ENCODE measurements around the gene HSD11B2.
"Not testable (repeated sequence)": the region's sequence is repeated elsewhere in the genome, so short reads cannot be mapped to it uniquely, and the experiment has no call there.

HSD11B2 gene

GRCh38 chr16:67415421-67415820 lies 15.5 kb upstream of the HSD11B2 start:
- not testable (repeated sequence) for FAIRE-seq

GRCh38 chr16:67415872-67416793 lies 14.8 kb upstream of the HSD11B2 start, which contains the start of gene ZDHHC1:
Gene ZDHHC1 (minus strand): TSS chr16:67416477. CDS start chr16:67407775, 8,702 bp downstream.
- FAIRE-seq: no peak

GRCh38 chr16:67417333-67418061 lies 13.4 kb upstream of the HSD11B2 start:
- no peak for FAIRE-seq

- no peak for FAIRE-seq
Measured at GRCh38 chr16:67419502-67419901, 11.4 kb upstream of the HSD11B2 start.

GRCh38 chr16:67419931-67420330 lies 11.0 kb upstream of the HSD11B2 start:
- no peak for FAIRE-seq

DNA sequence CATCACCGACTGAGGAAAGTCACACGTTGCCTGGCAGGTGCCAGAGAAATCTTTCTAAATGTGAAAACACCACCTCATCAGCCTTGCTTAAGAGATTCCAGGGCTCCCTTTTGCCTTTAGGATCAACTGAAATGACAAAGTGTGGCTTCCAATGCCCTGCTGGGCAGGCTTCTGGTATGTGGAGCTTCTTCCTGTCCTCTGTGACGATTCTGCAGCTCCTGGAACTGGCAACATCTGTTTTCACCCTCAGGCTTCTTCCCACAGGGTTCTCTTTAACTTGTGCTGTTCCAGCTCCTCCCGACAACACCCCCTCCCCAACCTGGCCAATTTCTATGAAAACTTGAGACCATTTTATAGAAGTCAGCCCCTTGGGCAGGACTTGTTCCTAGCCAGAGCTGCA lies 9.9 kb upstream of the HSD11B2 start:
- no peak for FAIRE-seq

DNA sequence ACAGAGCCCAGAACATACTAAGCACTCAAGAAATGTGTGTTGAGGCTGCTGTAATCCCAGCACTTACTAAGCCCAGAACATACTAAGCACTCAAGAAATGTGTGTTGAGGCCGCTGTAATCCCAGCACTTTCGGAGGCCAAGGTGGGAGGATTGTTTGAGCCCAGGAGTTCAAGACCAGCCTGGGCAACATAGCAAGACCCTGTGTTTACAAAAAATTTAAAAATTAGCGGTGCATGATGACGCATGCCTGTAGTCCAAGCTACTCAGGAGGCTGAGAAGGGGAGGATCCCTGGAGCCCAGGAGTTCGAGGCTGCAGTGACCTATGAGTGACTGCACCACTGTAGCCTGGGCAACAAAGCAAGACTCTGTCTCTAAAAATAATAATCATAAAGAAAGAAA lies 7.9 kb upstream of the HSD11B2 start:
- no peak for FAIRE-seq

- FAIRE-seq: no peak
Measured at GRCh38 chr16:67423611-67424260, 7.2 kb upstream of the HSD11B2 start.

GRCh38 chr16:67424261-67424615 lies 6.7 kb upstream of the HSD11B2 start:
- no peak for FAIRE-seq

DNA sequence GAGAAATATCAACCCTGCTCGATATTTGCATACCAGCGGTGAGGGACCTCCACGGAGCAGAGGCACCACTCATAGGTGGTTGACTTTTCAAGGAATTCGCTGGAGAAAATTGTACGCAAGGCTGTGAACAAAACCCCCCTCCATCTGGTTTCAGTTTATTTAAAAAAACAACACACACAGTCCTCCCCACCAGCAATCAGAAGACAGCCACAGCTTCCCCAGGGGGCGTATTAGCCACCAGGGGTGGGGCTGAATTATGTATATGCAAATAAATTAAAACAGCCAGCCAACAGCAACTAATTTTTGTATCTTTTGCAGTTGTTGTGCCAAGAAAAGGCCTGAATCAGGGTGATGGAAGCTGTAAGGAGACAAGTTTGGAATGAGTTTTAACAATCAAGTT lies 5.9 kb upstream of the HSD11B2 start:
- no peak for FAIRE-seq

- no peak for FAIRE-seq
Measured at GRCh38 chr16:67425580-67425979, 5.3 kb upstream of the HSD11B2 start.

- no peak for FAIRE-seq
Measured at GRCh38 chr16:67426022-67426421, 4.9 kb upstream of the HSD11B2 start.

GRCh38 chr16:67426950-67427349 lies 4.0 kb upstream of the HSD11B2 start:
- FAIRE-seq: no peak

GRCh38 chr16:67428146-67428731 lies 2.7 kb upstream of the HSD11B2 start:
- FAIRE-seq: no peak

DNA sequence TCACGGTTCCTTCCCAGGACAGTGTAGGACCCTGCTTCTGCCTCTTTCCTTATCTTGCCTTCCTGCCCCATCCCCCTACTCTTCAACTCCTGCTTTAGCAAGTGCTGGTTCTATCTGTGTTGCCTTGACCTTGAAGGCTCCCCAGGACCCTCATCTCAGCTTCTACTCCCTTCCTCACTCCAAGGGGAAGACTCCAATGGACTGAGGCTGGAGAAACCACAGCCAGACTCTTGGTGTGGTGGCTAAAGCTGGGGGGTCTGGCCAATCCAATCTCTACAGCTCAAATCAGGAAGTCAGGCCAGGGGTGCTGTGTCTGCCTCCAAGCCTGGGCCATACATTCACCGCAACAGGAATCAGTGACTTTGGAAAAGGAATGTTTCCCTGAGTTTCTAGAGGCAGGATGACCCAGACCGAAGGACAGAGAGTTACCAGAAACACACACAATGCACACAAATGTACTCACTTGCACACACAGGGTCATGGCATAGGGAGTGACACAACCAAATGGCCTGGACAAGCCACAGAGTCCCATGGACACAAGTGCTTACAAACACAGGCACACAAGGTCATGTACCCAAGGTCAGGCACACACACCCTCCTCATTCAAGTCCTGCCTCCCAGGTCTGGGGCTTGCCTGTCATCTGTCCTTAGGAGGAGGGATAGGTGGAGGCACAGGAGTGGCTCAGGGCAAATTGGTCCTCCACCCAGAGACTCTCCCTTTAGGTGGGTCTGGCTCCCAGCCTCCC lies 1.7 kb upstream of the HSD11B2 start:
- no peak for FAIRE-seq

DNA sequence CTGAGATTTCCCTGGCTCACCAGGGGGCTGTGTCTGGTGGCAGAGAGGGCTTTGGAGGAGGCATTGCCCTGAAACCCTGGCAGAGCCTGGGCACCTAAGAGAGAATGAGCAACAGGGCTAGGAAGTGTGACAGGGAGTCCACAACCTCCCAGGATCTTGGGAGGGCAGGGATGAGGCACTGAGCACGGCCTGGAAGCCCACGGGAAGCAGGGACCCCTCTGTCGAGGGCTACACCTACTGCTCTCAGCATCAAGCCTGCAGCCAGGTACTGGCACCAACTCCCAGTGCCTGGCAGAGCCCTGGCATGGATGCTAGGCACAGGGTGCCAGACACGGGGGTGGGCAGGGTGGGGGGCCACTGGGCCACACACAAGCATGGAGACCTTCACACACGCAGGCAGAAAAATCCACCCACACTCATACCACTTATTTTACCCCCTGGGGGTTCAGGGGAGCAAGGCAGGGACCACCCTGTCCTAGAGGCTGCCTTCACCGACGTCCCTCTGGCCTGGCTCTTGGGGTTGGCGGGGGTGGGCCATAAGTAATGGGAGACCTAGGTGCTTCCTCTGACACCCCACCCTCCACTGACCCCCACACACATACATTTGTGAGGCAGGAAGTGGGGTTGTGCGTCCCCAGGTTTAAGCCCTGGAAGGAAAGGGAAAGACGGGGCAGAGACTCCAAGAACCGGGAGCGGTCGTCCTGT lies 970 bp upstream of the HSD11B2 start:
- no peak for FAIRE-seq

GRCh38 chr16:67430504-67430976 lies 381 bp upstream of the HSD11B2 start:
- no peak for FAIRE-seq

- no peak for FAIRE-seq
Measured at GRCh38 chr16:67431775-67432505, 1.0 kb downstream of the HSD11B2 start.

GRCh38 chr16:67432506-67432890 lies 1.6 kb downstream of the HSD11B2 start:
- no peak for FAIRE-seq

DNA sequence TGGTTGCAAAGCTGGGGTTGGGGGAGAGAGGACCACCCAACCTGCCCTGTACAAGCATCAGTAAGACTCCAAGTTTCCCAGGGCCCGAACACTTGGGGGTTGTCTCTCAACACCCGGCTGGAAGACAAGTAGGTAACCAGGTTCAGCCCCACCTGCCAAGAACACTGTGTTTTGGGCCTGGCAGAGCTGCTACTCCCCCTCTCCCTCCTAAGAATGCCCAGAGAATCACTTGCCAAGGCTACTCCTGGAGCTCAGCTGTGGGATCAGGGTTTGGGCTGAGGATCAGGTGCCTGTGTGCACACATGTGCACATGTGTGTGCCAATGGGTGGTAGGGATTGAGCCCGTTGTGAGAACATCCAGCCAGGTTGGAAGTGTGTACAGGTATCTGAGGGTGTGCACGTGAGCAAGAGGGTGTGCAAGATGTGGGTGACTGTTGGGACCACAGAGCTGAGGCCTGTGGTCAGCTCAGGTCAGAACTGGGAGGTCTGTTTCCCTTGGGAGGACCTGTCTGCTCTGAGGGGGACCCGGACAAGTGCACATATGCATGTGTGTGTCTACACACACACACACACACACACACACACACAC lies 2.3 kb downstream of the HSD11B2 start:
- no peak for FAIRE-seq
